Measurements from ENCODE around the gene TMEM269. TPM values are rescaled to one million over a fixed set of nuclear protein-coding genes. Genes with fewer than 3 reads are reported as not detected.
"Not testable (repeated sequence)": the region's sequence is repeated elsewhere in the genome, so short reads cannot be mapped to it uniquely, and the experiment has no call there.

TMEM269 gene
- total RNA-seq, 8 experiments from 2014 or later: 0.10 to 2.3 (median 0.67) TPM

GRCh38 chr1:42793824-42794223, 9.0 kb downstream of the TMEM269 start:
- in situ Hi-C loops (cut with MboI; ENCODE audit: low pct_unique_long_range_greater_than_20kb in 2 of 9, low sequenced_read_pairs in 9 of 9, unreplicated experiment in 9 of 9): loop anchor here in 4 of 9 experiments (25.0 kb wide), 1 partner anchor 268 kb away; no protein-coding TSS in a partner anchor
- Histone ChIP-seq H3K4me3 (no peak overlapping the region), H3K27ac (no peak overlapping the region), H3K4me1 (replicated peaks in 1 of 2) (peaks cover 0 to 3% of the 10 kb centered on the region in 2 donors)
- WGBS, 10 experiments: 50 to 100% (median 100%) methylated on average over 1 of the region's 2 CpGs; no CpG with 5 or more reads in 5 of the 10 experiments
- ATAC-seq (replicated peaks in 6 of 8): no peak

- H3K4me3 ChIP-seq: no peak overlapping the region
- H3K4me1 ChIP-seq (replicated peaks in 1 of 2): peaks cover 0 to 3% of the 10 kb centered on the region in 2 donors
- in situ Hi-C loops (cut with MboI; ENCODE audit: low pct_unique_long_range_greater_than_20kb in 2 of 9, low sequenced_read_pairs in 9 of 9, unreplicated experiment in 9 of 9): loop anchor here in 4 of 9 experiments (25.0 kb wide), 1 partner anchor 265 kb away; no protein-coding TSS in a partner anchor
- no peak for ATAC-seq (replicated peaks in 6 of 8)
- WGBS, 10 experiments: 46 to 100% (median 84%) methylated on average over 1 to 3 of the region's 3 CpGs; no CpG with 5 or more reads in 1 of the 10 experiments
- no peak overlapping the region for H3K27ac ChIP-seq
These were observed 12.6 kb downstream of the TMEM269 start for GRCh38 chr1:42797414-42797813.

- H3K27ac ChIP-seq: no peak overlapping the region
- peaks cover 0 to 3% of the 10 kb centered on the region in 2 donors for H3K4me1 ChIP-seq (replicated peaks in 1 of 2)
- in situ Hi-C loops (cut with MboI; ENCODE audit: low pct_unique_long_range_greater_than_20kb in 2 of 9, low sequenced_read_pairs in 9 of 9, unreplicated experiment in 9 of 9): loop anchor here in 4 of 9 experiments (25.0 kb wide), 1 partner anchor 264 kb away; no protein-coding TSS in a partner anchor
- ATAC-seq (replicated peaks in 6 of 8): no peak
- WGBS, 10 experiments: 75 to 86% (median 83%) methylated on average over 2 to 5 of the region's 5 CpGs; no CpG with 5 or more reads in 5 of the 10 experiments
- H3K4me3 ChIP-seq: no peak overlapping the region
These were observed 13.2 kb downstream of the TMEM269 start for GRCh38 chr1:42797979-42798378.

GRCh38 chr1:42801832-42802473, 17.2 kb downstream of the TMEM269 start:
- peak in 1 of 8 experiments; percentile 49 for ATAC-seq (replicated peaks in 6 of 8)
- WGBS, 10 experiments: 7 to 100% (median 73%) methylated on average over 1 to 8 of the region's 8 CpGs

GRCh38 chr1:42806171-42806570, 21.4 kb downstream of the TMEM269 start:
- in situ Hi-C loops (cut with MboI; ENCODE audit: low pct_unique_long_range_greater_than_20kb in 2 of 9, low sequenced_read_pairs in 9 of 9, unreplicated experiment in 9 of 9): no loop called here
- H3K4me3 ChIP-seq: no peak overlapping the region
- H3K27ac ChIP-seq: no peak overlapping the region
- ATAC-seq (replicated peaks in 6 of 8): no peak
- no peaks in the 10 kb centered on the region for H3K4me1 ChIP-seq (replicated peaks in 1 of 2)

More at GRCh38 chr1:42801832-42802473, 17.2 kb downstream of the TMEM269 start:
- H3K27ac ChIP-seq: no peak overlapping the region
- H3K4me1 ChIP-seq (replicated peaks in 1 of 2): no peaks in the 10 kb centered on the region
- in situ Hi-C loops (cut with MboI; ENCODE audit: low pct_unique_long_range_greater_than_20kb in 2 of 9, low sequenced_read_pairs in 9 of 9, unreplicated experiment in 9 of 9): no loop called here
- no peak overlapping the region for H3K4me3 ChIP-seq

GRCh38 chr1:42806593-42806992, 21.8 kb downstream of the TMEM269 start:
- in situ Hi-C loops (cut with MboI; ENCODE audit: low pct_unique_long_range_greater_than_20kb in 2 of 9, low sequenced_read_pairs in 9 of 9, unreplicated experiment in 9 of 9): no loop called here
- WGBS, 10 experiments: 87 to 98% (median 92%) methylated on average over 2 to 5 of the region's 5 CpGs; no CpG with 5 or more reads in 1 of the 10 experiments
- no peak for ATAC-seq (replicated peaks in 6 of 8)
- Histone ChIP-seq H3K4me1 (replicated peaks in 1 of 2) (no peaks in the 10 kb centered on the region), H3K4me3 (no peak overlapping the region), H3K27ac (no peak overlapping the region)

- H3K4me1 ChIP-seq (replicated peaks in 1 of 2): peaks cover 0 to under 1% of the 10 kb centered on the region in 2 donors
- no peak overlapping the region for H3K4me3 ChIP-seq
- in situ Hi-C loops (cut with MboI; ENCODE audit: low pct_unique_long_range_greater_than_20kb in 2 of 9, low sequenced_read_pairs in 9 of 9, unreplicated experiment in 9 of 9): no loop called here
- no peak overlapping the region for H3K27ac ChIP-seq
- no peak for ATAC-seq (replicated peaks in 6 of 8)
These were observed 22.4 kb downstream of the TMEM269 start for GRCh38 chr1:42807056-42807668.

GRCh38 chr1:42814815-42815214, 30.0 kb downstream of the TMEM269 start:
- in situ Hi-C loops (cut with MboI; ENCODE audit: low pct_unique_long_range_greater_than_20kb in 2 of 9, low sequenced_read_pairs in 9 of 9, unreplicated experiment in 9 of 9); H3K27ac ChIP-seq; H3K4me3 ChIP-seq; ATAC-seq (replicated peaks in 6 of 8); H3K4me1 ChIP-seq (replicated peaks in 1 of 2): not testable (repeated sequence)
- no CpG with 5 or more reads among the region's 3 CpGs for WGBS, 10 experiments

- in situ Hi-C loops (cut with MboI; ENCODE audit: low pct_unique_long_range_greater_than_20kb in 2 of 9, low sequenced_read_pairs in 9 of 9, unreplicated experiment in 9 of 9): no loop called here
- H3K4me3 ChIP-seq: peak overlapping the region; percentile 64 to 95 (median 88)
- peak in 1 of 8 experiments; percentile 1 for ATAC-seq (replicated peaks in 6 of 8)
- WGBS, 10 experiments: 5 to 67% (median 36%) methylated on average over 1 to 7 of the region's 7 CpGs
- peak overlapping the region; percentile 97 to 99 for H3K27ac ChIP-seq
- peaks cover 2 to 8% of the 10 kb centered on the region in 2 donors for H3K4me1 ChIP-seq (replicated peaks in 1 of 2)
These were observed 31.3 kb downstream of the TMEM269 start for GRCh38 chr1:42815941-42816584.

GRCh38 chr1:42816585-42817439, 32.0 kb downstream of the TMEM269 start, which contains the start of the genes ERMAP and SVBP:
ERMAP (plus strand) TSS chr1:42817122; CDS start chr1:42830449, 13,327 bp downstream.
SVBP (minus strand) TSS chr1:42817397; CDS start chr1:42816544, 853 bp downstream.
- in situ Hi-C loops (cut with MboI; ENCODE audit: low pct_unique_long_range_greater_than_20kb in 2 of 9, low sequenced_read_pairs in 9 of 9, unreplicated experiment in 9 of 9): no loop called here
- Histone ChIP-seq H3K27ac (peak within 1 kb of the TSS; percentile 97 to 99), H3K4me1 (replicated peaks in 1 of 2) (peaks cover 2 to 8% of the 10 kb centered on the region in 2 donors), H3K4me3 (peak within 1 kb of the TSS; percentile 64 to 95 (median 88))
- peak; percentile 84 to 91 (median 88) for ATAC-seq (replicated peaks in 6 of 8)
- WGBS, 10 experiments: 0 to 10% (median 0%) methylated on average over 1 to 17 of the region's 66 CpGs; no CpG with 5 or more reads in 4 of the 10 experiments

GRCh38 chr1:42817440-42817767, 32.6 kb downstream of the TMEM269 start:
- WGBS, 10 experiments: 0 to 20% (median 0%) methylated on average over 1 to 7 of the region's 13 CpGs; no CpG with 5 or more reads in 1 of the 10 experiments
- in situ Hi-C loops (cut with MboI; ENCODE audit: low pct_unique_long_range_greater_than_20kb in 2 of 9, low sequenced_read_pairs in 9 of 9, unreplicated experiment in 9 of 9): no loop called here
- peak overlapping the region in 1 of 2 donors; percentile 99 for H3K27ac ChIP-seq
- peak in 2 of 8 experiments; percentile 73 to 81 for ATAC-seq (replicated peaks in 6 of 8)
- H3K4me3 ChIP-seq: peak overlapping the region; percentile 64 to 95 (median 88)
- peaks cover 0 to 8% of the 10 kb centered on the region in 2 donors for H3K4me1 ChIP-seq (replicated peaks in 1 of 2)

- Histone ChIP-seq H3K27ac (no peak overlapping the region), H3K4me1 (replicated peaks in 1 of 2) (peaks cover 3 to 12% of the 10 kb centered on the region in 2 donors), H3K4me3 (no peak overlapping the region)
- WGBS, 10 experiments: 78 to 100% (median 93%) methylated on average over 1 to 3 of the region's 3 CpGs
- in situ Hi-C loops (cut with MboI; ENCODE audit: low pct_unique_long_range_greater_than_20kb in 2 of 9, low sequenced_read_pairs in 9 of 9, unreplicated experiment in 9 of 9): no loop called here
- no peak for ATAC-seq (replicated peaks in 6 of 8)
These were observed 33.2 kb downstream of the TMEM269 start for GRCh38 chr1:42817976-42818375.
